ENCODE data around the gene KCNJ13. TPM values are rescaled to one million over a fixed set of nuclear protein-coding genes. Genes with fewer than 3 reads are reported as not detected.

Gene KCNJ13
- total and polyA plus RNA-seq, 12 donors: not detected

- Histone ChIP-seq H3K27ac (no peak overlapping the region), H3K4me3 (no peak overlapping the region), H3K36me3 (peaks cover 0 to 99% (median 39%) of the 10 kb centered on the region in 9 donors), H3K4me1 (no peaks in the 10 kb centered on the region), H3K27me3 (no peaks in the 10 kb centered on the region), H3K9me3 (no peaks in the 10 kb centered on the region)
- WGBS, 2 donors: 51% methylated on average over 3 of the region's 3 CpGs
- peak in 7 of 9 donors; percentile 32 to 50 (median 46) for TF ChIP-seq CTCF (IDR thresholded peaks at IDR 0.05)
- no peak for ATAC-seq
- DNase-seq: no peak
- intact Hi-C loops (cut with DNase I): loop anchor here in 1 of 10 donors (10.0 kb wide), 1 partner anchor 493 kb away; the partner anchor contains the start of gene ATG16L1
These were observed 15.0 kb downstream of the KCNJ13 start for GRCh38 chr2:232761301-232761907.

GRCh38 chr2:232757905-232758304 is 18.5 kb downstream of the KCNJ13 start:
- WGBS, 2 donors: 78 to 80% methylated on average over 2 of the region's 2 CpGs
- Histone ChIP-seq H3K4me1 (no peaks in the 10 kb centered on the region), H3K4me3 (no peak overlapping the region), H3K36me3 (peaks cover 0 to 98% (median 21%) of the 10 kb centered on the region in 9 donors), H3K27me3 (no peaks in the 10 kb centered on the region), H3K9me3 (no peaks in the 10 kb centered on the region), H3K27ac (no peak overlapping the region)
- no peak for TF ChIP-seq CTCF (IDR thresholded peaks at IDR 0.05)
- intact Hi-C loops (cut with DNase I): no loop called here
- ATAC-seq: no peak
- DNase-seq: no peak

GRCh38 chr2:232750135-232750671 is 26.2 kb downstream of the KCNJ13 start:
- peaks cover 0 to 86% (median 33%) of the 10 kb centered on the region in 9 donors for H3K36me3 ChIP-seq
- H3K27ac ChIP-seq: no peak overlapping the region
- intact Hi-C loops (cut with DNase I): no loop called here
- no peak for ATAC-seq
- DNase-seq: no peak
- no peak for TF ChIP-seq CTCF (IDR thresholded peaks at IDR 0.05)
- H3K4me3 ChIP-seq: no peak overlapping the region
- H3K4me1 ChIP-seq: no peaks in the 10 kb centered on the region
- no peaks in the 10 kb centered on the region for H3K27me3 ChIP-seq
- H3K9me3 ChIP-seq: no peaks in the 10 kb centered on the region
- 90 to 93% methylated on average over 4 of the region's 4 CpGs for WGBS, 2 donors

- Histone ChIP-seq H3K27me3 (no peaks in the 10 kb centered on the region), H3K27ac (no peak overlapping the region), H3K9me3 (no peaks in the 10 kb centered on the region), H3K36me3 (peaks cover 0 to 86% (median 33%) of the 10 kb centered on the region in 9 donors), H3K4me3 (no peak overlapping the region), H3K4me1 (no peaks in the 10 kb centered on the region)
- intact Hi-C loops (cut with DNase I): no loop called here
- ATAC-seq (no peak), DNase-seq (no peak)
- WGBS, 2 donors: 80 to 96% methylated on average over 3 of the region's 3 CpGs
- TF ChIP-seq CTCF (IDR thresholded peaks at IDR 0.05): no peak
These were observed 27.0 kb downstream of the KCNJ13 start for GRCh38 chr2:232749331-232749730.
